Thoracic aorta (tissue), 2 donors: ENCODE results near the gene NGRN. TPM values are rescaled to one million over a fixed set of nuclear protein-coding genes. Genes with fewer than 3 reads are reported as not detected.
"Not testable (repeated sequence)": the region's sequence is repeated elsewhere in the genome, so short reads cannot be mapped to it uniquely, and the experiment has no call there.

Experiments
- ATAC-seq: fragments of 150-250 bp; one replicate; pipeline ENCODE4 v1.8.0; 2017; ENCODE audit warnings: low read depth; ENCODE audit not compliant: insufficient number of reproducible peaks, low FRiP score
- DNase-seq: peaks from one replicate; pipeline ENCODE4 v3.0.0-alpha.2; 2020; ENCODE audit warnings: low spot score
- H3K27ac ChIP-seq, 2 donors: fragments of 200-600 bp; sonication (generic); 1 replicate in 1 of 2; 2 replicates in 1 of 2; pipeline ENCODE4 v1.5.1; 2016; ENCODE audit warnings: mild to moderate bottlenecking in 2 of 2, moderate library complexity in 2 of 2
- H3K27me3 ChIP-seq: fragments of 200-600 bp; sonication (generic); replicated peaks from 2 replicates; pipeline ENCODE4 v1.6.0; 2016; ENCODE audit warnings: mild to moderate bottlenecking; ENCODE audit not compliant: insufficient read depth
- H3K36me3 ChIP-seq: fragments of 200-600 bp; sonication (generic); one replicate; pipeline ENCODE4 v1.5.1; 2016
- H3K4me1 ChIP-seq, 2 donors: fragments of 200-600 bp; sonication (generic); 1 replicate in 1 of 2; 2 replicates in 1 of 2; pipeline versions ENCODE4 v1.5.1 to v1.6.0; 2016; ENCODE audit warnings: low read depth in 2 of 2, mild to moderate bottlenecking in 1 of 2; ENCODE audit not compliant: control insufficient read depth in 1 of 2
- H3K4me3 ChIP-seq: fragments of 200-600 bp; sonication (generic); 2 replicates; pipeline ENCODE4 v1.5.1; 2016; ENCODE audit warnings: mild to moderate bottlenecking
- H3K9me3 ChIP-seq: fragments of 200-600 bp; sonication (generic); 2 replicates; pipeline ENCODE4 v1.5.1; 2016
- CTCF ChIP-seq: fragments of 200-600 bp; sonication (generic); IDR thresholded peaks from one replicate; pipeline ENCODE4 v1.5.1; 2019; ENCODE audit warnings: antibody characterized with exemption
- total RNA-seq, 2 donors: library from RNA; depleted of rRNA; stranded (reverse); fragments of >200 nt; gene quantifications; one replicate each; pipeline versions ENCODE4 v1.1.0 to v1.2.3, GENCODE V29; 2016

The NGRN gene
- total RNA-seq, 2 donors from 2014 or later = 63.5 to 97.5 TPM

DNA sequence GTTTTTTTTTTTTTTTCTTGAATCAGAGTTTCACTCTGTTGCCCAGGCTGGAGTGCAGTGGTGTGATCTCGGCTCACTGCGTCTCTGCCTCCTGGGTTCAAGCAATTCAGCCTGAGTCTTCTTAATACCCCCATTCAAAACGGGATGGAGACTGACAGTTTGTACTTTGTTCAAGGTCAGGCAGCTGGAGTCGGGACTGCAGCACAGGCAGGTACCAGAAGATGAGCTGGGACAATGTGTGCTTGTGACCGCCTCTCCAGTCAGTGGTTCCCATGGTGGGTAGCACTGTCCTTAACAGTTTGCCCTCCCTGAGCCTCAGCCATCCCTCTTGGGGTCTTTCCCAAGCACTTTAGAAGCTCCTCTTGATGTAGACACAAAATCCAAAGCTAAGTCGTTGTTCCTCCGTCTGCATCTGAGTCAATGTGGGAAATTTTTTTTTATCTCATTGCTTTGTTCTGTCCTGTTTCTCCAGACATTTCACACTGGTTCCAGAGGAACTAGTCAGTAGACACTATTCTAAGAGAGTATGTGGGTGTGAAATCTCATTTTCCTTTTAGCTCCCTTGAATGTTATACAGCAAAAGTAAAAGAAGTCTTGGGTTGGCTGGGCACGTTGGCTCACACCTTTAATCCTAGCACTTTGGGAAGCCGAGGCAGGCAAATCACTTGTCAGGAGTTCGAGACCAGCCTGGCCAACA is 21.4 kb upstream of the NGRN start:
- H3K4me3 ChIP-seq = no peak overlapping the region
- no peaks in the 10 kb centered on the region for H3K27me3 ChIP-seq
- DNase-seq = no peak
- no peak overlapping the region for H3K27ac ChIP-seq
- H3K9me3 ChIP-seq = no peaks in the 10 kb centered on the region
- no peaks in the 10 kb centered on the region for H3K4me1 ChIP-seq
- H3K36me3 ChIP-seq = no peaks in the 10 kb centered on the region
- no peak for ATAC-seq
- no peak for TF ChIP-seq CTCF

DNA sequence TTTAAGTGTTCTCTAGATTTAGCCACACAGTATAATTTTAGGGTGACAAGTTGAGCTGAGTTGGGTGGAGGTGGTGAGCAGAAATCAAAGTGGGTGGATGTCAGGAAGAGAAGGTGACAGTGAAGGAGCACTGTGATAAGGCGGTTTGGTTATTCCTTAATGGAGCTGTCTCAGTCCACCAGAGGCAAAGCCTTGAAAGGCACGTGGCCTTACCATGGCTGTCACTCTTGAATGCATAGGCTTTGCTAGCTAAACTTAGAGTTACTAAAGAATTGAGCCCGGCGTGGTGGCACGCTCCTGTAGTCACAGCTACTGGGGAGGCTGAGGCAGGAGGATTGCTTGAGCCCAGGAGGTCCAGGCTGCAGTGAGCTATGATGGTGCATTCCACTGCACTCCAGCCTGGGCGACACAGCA is 16.7 kb upstream of the NGRN start:
- Histone ChIP-seq H3K27me3 (no peaks in the 10 kb centered on the region), H3K4me3 (peak overlapping the region; percentile 89), H3K27ac (no peak overlapping the region), H3K9me3 (no peaks in the 10 kb centered on the region), H3K4me1 (peaks cover 0 to 4% of the 10 kb centered on the region in 2 donors), H3K36me3 (no peaks in the 10 kb centered on the region)
- DNase-seq (no peak), ATAC-seq (no peak)
- no peak for TF ChIP-seq CTCF

GRCh38 chr15:90249203-90249863 is 16.1 kb upstream of the NGRN start, which contains the start of gene TTLL13:
Gene TTLL13, plus strand, starts transcription at chr15:90249556. Its CDS starts 1,075 bp downstream, at chr15:90250631.
- Histone ChIP-seq H3K9me3 (no peaks in the 10 kb centered on the region), H3K27ac (no peak within 1 kb of the TSS)

GRCh38 chr15:90257776-90258175 is 7.7 kb upstream of the NGRN start:
- Histone ChIP-seq H3K4me1 (no peaks in the 10 kb centered on the region), H3K36me3 (no peaks in the 10 kb centered on the region), H3K4me3 (no peak overlapping the region), H3K27ac (no peak overlapping the region), H3K9me3 (no peaks in the 10 kb centered on the region), H3K27me3 (no peaks in the 10 kb centered on the region)
- ATAC-seq (no peak), DNase-seq (no peak)
- no peak for TF ChIP-seq CTCF

More at GRCh38 chr15:90249203-90249863, 16.1 kb upstream of the NGRN start, which contains the start of gene TTLL13:
- Histone ChIP-seq H3K4me1 (peaks cover 0 to 4% of the 10 kb centered on the region in 2 donors), H3K27me3 (no peaks in the 10 kb centered on the region), H3K4me3 (peak within 1 kb of the TSS; percentile 89), H3K36me3 (no peaks in the 10 kb centered on the region)
- TF ChIP-seq CTCF = no peak
- DNase-seq = peak; percentile 91
- peak; percentile 53 for ATAC-seq

DNA sequence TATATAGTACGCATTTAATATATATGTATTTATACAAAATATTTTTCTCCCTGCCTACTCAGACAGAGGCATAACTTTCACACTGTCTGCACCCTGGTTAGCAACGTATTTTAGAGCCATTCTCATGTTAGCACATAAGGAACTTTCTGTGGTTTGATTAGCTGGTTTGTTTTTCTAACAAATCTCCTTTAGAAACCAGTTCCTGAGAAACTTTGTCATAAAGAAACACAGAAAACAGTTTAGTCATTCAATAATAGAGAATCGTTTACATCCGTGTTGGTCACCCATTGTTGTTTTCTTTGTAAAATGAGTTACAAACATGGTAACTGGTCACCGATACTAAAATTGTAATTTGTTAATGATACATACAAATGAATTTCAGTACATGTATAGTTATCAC is 5.9 kb upstream of the NGRN start:
- H3K36me3 ChIP-seq = no peaks in the 10 kb centered on the region
- no peak overlapping the region for H3K27ac ChIP-seq
- DNase-seq (no peak), ATAC-seq (no peak)
- no peaks in the 10 kb centered on the region for H3K27me3 ChIP-seq
- no peak for TF ChIP-seq CTCF
- no peaks in the 10 kb centered on the region for H3K9me3 ChIP-seq
- peaks cover 4 to 5% of the 10 kb centered on the region in 2 donors for H3K4me1 ChIP-seq
- no peak overlapping the region for H3K4me3 ChIP-seq

GRCh38 chr15:90260731-90261130 is 4.7 kb upstream of the NGRN start:
- DNase-seq, H3K9me3 ChIP-seq, H3K27ac ChIP-seq, H3K36me3 ChIP-seq, H3K4me3 ChIP-seq, H3K27me3 ChIP-seq, ATAC-seq: not testable (repeated sequence)
- peaks cover 8 to 11% of the 10 kb centered on the region in 2 donors for H3K4me1 ChIP-seq
